HEK293T (cell line): ENCODE data around the gene DOK6.

Experiments used
- ELF4 ChIP-seq: fragments of 450-650 bp; IDR thresholded peaks from 2 replicates; pipeline ENCODE4 v1.6.1; 2017; ENCODE audit warnings: antibody characterized with exemption
- HDGF ChIP-seq: fragments of 450-650 bp; IDR thresholded peaks from 2 replicates; pipeline ENCODE4 v1.6.1; 2017; ENCODE audit warnings: antibody characterized with exemption, borderline replicate concordance
- L3MBTL2 ChIP-seq: fragments of 450-650 bp; conservative IDR thresholded peaks from 2 replicates; pipeline ENCODE4 v1.6.1; 2016; ENCODE audit warnings: mild to moderate bottlenecking
- NFRKB ChIP-seq: fragments of 450-650 bp; IDR thresholded peaks from 2 replicates; pipeline ENCODE4 v1.6.1; 2016; ENCODE audit warnings: mild to moderate bottlenecking, moderate library complexity

DNA sequence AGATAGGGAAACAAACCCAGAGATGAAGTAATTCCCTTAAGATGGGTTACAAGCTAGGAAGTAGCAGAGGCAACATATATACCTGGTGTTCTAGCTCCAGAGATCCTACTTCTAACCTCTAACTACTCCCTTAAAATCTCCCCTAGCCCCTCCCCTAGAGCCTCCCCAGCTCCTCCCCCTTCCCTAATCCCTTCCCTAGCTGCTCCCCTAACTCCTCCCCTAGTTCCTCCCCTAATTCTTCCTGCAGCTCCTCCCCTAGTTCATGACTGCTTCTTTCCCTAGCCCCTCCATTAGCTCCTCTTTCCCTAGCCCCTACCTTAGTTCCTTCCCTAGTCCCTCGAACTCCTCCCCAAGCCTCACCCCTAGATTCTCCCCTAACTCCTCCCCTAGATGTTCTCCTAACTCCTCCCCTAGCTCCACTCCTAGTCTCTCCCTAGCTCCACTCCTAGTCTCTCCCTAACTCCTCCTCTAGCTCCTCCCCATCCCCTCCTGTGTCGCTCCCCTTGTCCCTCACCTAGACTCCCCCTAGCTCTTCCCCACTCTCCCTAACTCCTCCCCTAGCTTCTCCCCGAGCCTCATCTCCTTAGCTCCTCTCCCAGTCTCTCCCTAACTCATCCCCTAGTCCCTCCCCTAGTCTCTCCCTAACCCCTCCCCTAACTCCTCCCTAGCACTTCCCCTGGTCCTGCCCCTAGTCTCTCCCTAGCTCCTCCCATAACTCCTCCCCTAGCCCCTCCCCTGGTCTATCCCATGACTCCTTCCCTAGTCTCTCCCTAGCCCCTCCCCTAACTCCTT lies 438.1 kb downstream of the DOK6 start:
- TF ChIP-seq L3MBTL2 (no peak), NFRKB (no peak), ELF4 (no peak), HDGF (no peak)
